ENCODE data around the gene MMAB.

Gene MMAB

DNA sequence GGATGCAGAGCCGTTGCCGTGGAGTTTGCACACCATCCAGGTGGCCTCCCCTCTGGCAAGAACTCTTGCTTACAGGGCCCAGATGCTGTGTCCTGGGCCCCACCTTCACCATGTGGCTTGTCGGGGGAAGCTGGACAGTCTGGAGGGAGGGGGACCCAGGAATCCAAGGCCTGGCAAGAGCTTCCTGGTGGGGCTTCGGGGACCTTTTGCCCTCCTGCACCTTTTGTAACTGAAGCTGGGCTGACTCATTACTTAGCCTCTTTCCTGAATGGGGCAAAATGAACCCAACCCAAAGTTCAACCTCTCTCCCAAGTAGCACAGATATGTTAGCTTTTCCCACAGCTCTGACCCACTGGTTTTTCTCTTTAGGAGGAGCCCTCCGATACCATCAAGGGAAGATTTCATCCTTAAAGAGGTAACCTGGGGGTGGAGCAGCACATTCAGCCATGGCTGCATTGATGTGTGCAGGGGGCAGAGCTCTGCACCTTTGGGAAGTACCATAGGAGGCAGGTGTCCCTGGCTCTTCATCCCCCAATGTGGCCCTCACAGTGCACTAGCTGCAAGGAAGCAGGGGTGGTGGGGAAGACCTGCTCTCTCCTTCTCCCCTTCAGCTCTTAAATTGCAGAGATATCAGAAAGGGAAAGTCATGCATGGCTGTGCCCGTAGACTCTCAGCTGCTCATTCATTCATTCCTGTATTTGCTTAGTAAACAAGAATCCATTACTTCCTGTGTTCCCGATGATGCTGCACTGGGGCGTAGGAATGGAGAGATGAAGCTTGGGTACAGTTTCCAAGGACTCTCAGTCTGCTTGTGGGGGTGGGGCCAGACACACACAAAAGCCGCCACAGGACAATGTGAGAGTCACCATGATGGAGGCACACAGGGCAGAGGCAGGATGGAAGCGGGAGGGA, 13.3 kb upstream of the MMAB start:
- no peak for DNase-seq (ENCODE audit: low read depth in 2 of 3, low spot score in 2 of 3)

DNA sequence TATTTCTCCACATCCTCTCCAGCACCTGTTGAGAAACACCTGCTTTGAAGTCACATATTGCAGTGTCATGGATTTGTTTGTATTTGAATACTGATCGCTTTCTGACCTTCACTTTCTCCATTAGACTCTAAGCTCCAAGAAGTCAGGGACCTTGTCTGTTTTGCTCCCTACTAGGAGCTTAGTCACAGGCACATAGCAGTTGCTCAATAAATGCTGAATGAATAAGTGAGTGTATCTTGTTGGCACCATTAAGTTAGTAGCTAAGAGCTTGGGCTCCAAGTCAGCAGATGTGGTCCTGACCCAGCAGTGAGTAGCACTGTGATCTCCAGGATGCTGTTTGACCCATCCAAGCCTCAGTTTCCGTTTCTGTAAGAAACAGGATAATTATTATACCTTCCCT, 10.4 kb upstream of the MMAB start:
- no peak for DNase-seq (ENCODE audit: low read depth in 2 of 3, low spot score in 2 of 3)

DNA sequence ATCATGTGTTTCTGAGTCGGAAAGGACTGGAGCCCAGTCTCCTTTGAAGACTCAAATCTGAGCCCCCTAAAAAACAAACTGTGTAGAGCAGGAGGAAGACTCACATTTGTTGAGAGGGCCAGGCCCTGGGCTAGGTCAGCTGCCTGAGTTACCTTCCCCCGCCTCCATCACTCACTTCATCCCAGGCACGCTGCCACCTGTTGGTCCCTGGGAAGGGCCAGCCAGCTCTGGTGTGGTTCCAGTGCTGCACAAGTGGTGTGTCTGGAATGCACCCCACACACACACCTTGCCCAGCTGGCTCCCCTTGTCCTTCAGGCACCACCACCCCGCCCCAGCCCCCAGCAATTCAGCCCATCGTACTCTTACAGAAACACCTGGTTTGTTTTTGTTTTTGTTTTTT, 9.3 kb upstream of the MMAB start:
- no peak for DNase-seq (ENCODE audit: low read depth in 2 of 3, low spot score in 2 of 3)

DNA sequence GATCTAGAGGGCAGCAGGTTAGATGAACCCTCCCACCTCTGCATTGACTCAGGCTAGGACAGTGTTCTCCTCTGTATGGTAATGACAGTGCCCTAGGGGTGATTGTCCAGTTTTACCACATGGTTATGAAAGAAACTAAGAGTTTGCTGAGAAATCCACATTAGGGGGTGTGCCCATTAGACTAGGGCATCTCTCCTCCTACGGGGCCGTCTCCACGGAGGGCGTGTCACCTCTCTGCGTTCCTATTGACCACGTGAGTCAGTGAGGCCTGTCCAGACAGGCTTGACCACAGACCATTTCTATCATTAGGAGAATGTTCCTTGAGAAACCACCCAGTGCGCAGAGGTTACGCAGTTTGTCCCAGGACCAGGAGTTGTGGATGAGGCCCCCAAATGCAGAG, 8.6 kb upstream of the MMAB start:
- no peak for DNase-seq (ENCODE audit: low read depth in 2 of 3, low spot score in 2 of 3)

DNA sequence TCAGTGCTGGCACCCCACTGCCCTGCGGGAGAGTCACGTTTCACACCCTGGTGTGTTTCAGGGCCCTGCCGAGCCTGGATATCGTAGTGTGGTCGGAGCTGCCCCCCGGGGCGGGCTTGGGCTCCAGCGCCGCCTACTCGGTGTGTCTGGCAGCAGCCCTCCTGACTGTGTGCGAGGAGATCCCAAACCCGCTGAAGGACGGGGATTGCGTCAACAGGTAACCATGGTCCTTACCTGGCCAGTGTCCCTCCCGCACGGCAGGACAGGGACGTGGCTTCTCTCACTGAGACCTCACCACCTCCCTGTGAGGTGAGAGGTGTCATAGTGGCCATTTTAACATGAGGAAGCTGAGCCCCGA, 8.0 kb upstream of the MMAB start:
- DNase-seq (ENCODE audit: low read depth in 2 of 3, low spot score in 2 of 3) = no peak

DNA sequence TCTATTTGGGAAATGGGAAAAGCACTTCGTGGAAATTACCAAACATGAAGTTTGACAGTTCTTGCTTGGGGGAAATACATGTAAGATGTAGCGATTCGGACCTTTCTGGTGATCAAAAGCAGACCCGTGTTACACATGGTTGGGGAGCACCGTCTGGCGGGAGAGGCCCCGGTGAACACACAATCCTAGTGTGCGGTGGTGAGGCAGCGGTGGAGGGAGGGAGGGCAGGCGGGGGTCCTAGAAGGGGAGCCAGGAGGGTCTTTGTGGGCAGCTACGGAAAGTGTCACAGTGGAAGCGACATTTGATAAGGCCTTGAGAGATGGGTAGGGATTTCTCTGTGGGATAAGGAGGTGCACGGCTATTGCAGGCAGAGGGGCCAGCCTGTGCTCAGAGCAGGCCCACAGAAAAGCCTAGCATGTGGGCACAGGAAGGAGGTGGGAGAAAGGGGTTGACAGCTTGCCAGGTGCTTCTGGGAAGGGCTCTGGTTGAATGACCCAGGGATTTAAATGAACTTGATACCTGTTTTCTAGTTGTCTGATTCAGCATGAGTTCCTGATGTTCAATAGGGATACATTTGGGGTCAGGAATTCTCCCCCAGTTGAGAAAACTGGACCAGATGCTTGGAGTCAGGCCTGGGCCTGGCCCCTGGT, 7.5 kb upstream of the MMAB start:
- no peak for DNase-seq (ENCODE audit: low read depth in 2 of 3, low spot score in 2 of 3)

DNA sequence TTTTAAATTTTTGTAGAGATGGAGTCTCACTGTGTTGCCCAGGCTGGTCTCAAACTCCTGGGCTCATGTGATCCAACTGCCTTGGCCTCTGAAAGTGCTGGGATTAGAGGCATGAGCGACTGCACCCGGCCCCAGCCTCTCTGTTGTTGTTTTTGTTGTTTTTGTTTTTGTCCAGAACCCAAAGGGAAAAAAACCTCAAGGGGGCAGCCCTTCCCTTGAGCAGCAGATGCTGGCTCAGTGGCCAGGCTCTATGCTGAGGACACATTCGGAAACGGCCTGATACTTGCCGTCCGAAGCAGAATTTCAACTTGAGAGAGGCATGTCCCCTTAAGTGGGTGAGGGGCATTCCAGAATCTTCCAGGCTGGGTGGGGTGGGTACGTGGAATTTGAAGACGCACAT, 7.0 kb upstream of the MMAB start:
- DNase-seq (ENCODE audit: low read depth in 2 of 3, low spot score in 2 of 3) = no peak

DNA sequence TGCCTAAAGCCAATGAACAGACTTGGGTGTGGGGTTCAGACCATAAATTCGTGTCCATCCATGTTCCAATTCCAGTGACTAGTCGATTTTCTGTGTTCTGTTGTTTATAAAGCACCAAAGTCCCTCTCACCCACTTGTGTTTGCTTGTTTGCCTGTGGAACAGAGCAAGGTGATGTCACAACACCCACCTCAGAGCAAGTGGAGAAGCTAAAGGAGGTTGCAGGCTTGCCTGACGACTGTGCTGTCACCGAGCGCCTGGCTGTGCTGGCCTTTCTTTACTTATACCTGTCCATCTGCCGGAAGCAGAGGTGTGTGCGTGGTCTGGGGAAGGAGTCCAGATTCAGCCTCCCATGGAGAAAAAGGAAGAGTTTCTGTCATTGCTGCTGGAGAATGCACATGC, 6.3 kb upstream of the MMAB start:
- no peak for DNase-seq (ENCODE audit: low read depth in 2 of 3, low spot score in 2 of 3)

DNA sequence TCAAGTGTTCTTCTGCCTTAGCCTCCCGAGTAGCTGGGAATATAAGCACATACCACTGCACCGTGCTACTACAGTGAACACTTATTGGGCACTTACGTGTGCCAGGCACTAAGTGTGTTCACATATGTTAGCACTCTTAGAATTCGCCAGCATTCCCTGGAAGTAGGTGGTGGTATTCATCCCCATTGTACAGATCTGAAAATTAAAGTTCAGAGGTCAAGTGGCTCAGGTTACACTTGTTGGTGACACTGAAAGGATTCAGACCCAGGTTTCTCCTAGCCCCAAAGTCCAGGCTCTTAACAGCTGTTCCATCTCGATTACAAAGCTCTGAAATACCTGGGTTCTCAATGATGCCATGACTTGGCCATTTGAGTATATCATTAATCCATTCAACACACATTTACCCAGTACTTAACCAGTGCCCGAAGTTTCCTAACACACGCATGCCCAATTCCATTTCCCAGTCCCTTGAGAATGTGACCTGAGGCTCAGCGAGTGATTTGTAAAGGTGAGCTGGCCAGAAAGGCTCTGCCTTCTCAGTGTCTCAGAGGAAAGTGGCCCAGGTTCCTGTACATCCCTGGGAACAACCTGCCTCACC, 5.1 kb upstream of the MMAB start:
- no peak for DNase-seq (ENCODE audit: low read depth in 2 of 3, low spot score in 2 of 3)

DNA sequence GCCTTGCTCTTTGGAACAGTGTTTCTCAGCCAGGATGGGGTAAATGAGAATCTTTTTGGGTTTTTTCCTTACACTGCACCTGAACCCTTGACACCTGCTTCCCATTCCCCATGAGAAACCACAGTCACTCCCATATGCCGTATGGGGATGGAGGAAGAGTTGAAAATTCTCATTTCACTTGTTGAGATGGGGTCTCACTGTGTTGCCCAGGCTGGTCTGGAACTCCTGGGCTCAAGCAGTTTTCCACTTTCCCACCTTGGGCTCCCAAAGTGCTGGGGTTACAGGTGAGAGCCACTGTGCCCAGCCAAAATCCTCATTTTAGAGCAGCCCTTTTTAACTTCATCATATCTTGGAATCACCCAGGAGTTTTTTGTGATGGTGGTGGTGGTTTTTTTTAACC, 4.0 kb upstream of the MMAB start:
- DNase-seq (ENCODE audit: low read depth in 2 of 3, low spot score in 2 of 3) = no peak

DNA sequence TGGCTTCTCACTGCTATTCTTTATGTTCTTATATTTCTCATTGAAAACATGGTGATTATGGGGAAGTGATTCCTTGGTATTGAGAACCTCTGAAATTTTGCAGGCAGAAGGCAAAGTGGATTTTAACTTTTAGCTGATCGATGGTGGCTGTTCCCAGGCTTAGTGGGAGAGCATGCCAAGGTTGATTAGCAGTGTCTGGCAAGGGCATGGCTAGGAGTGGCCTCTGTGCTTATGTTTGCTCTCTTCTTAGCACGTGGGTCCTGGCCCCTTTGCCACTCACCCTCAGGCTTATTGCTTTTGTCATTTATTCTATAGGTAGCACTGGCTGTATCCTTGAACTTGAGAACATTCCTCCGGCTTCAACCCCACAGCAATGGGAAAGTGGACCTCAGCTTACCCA, 2.4 kb upstream of the MMAB start:
- no peak for DNase-seq (ENCODE audit: low read depth in 2 of 3, low spot score in 2 of 3)

DNA sequence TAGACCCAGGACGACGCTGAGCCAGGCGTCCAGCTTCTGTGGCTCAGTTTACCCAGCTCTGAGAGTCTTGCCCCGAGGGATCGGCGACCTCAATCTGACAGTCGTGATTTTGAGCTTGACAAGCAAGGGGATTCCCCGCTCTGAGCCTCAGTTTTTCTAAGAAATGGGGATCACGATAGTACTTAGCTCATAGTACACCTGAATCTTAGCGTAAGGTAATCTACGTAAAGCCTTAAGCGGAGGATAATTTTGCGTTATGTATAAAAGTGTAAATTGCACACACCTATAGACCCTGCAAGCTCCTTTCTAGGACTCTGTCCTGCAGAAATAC, 575 bp upstream of the MMAB start:
- no peak for DNase-seq (ENCODE audit: low read depth in 2 of 3, low spot score in 2 of 3)

DNA sequence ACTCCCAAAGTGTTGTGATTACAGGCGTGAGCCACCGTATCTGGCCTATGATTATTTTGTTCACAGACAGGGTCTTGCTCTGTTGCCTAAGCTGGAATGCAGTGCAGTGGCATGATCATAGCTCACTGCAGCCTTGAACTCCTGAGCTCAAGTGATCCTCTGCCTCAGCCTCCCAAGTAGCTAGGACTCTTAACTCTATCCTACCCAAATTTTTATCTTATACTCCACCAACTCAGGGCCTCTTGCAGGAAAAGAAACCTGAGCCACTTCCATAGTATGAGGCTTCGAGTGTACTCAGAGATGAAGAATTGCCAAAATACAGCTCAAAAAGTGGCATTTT, 828 bp downstream of the MMAB start:
- no peak for DNase-seq (ENCODE audit: low read depth in 2 of 3, low spot score in 2 of 3)

DNA sequence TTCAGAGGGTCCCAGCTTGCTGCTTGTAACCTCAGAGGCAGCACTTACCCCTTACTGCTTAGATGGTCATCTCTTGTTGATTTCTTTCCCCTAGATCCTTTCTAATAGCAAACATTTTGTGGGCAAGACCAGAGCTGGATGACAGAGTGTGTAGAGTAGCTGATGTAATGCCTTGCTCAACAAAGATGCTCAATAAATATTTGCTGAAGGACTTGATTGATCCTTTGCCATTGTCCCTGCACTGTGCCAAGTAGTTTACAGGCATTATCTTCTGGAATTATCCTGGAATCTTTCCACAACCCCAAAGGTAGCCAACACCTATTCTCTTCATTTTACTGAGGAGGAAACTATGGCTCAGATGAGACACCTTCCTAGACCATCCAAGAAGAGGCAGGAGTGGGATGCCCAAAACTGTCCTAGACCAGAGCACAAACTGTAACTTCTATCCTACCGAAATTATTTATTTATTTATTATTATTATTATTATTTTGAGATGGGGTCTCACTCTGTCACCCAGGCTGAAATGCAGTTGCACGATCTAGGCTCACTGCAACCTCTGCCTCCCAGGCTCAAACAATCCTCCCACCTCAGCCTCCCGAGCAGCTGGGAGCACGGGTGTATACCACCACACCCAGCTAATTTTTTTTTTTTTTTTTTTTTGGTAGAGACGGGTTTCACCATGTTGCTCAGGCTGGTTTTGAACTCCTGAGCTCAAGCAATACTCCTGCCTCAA, 1.4 kb downstream of the MMAB start:
- DNase-seq (ENCODE audit: low read depth in 2 of 3, low spot score in 2 of 3) = no peak

DNA sequence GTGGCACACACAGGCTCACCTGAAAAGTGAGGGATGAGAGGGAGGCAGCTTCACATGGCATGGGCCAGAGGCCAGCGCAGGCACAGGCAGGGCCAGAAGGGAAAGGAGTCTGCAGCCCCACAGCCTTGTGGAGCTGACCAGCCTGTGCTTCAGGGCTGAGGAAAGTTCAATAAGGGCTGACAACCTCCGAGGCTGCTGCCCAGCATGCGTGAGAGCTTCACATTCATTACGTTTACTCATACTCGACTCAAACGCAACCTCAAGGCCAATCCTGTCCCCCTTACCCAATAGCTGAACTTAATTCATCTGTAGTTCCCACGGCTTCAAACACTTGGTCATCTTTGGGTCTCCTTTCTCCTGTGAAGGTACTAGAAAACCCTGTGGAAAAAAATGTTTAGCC, 4.8 kb downstream of the MMAB start:
- no peak for DNase-seq (ENCODE audit: low read depth in 2 of 3, low spot score in 2 of 3)

DNA sequence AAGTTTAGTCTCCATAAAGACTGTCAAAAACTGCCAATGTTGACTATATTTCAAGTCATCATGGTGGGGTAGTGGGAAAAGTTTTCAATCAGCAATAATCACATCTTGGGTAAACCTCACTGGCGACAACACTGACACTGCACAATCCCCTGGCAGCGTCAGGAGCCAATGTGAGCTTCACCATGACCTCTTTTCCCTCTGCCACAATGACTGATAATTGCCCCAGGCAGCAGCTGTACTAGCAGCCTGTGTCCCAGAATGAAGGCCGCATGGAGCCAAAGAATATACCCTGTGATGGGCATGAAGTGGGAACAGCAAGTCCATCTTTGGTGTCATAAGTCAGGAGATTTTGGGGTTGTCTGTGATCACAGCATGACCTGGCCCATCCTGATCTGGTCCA, 5.3 kb downstream of the MMAB start:
- DNase-seq (ENCODE audit: low read depth in 2 of 3, low spot score in 2 of 3) = no peak

DNA sequence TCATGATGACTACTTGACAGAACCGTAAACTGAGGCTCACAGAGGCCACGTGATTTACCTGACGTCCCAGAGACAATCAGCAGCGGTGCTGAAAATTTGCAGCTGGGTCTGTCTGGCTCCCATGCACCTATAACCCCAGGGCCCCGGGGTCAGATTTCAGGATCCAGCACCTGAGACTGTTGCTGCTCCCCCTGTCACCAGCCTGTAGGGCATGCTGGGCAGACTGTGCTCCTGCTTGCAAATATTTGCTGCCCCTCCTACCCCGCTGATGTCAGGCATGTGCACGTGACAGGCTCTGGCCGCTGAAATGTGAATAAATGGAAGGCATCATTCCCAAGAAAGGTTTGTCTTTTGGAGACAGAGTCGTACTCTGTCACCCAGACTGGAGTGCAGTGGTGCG, 6.0 kb downstream of the MMAB start:
- DNase-seq (ENCODE audit: low read depth in 2 of 3, low spot score in 2 of 3) = no peak

DNA sequence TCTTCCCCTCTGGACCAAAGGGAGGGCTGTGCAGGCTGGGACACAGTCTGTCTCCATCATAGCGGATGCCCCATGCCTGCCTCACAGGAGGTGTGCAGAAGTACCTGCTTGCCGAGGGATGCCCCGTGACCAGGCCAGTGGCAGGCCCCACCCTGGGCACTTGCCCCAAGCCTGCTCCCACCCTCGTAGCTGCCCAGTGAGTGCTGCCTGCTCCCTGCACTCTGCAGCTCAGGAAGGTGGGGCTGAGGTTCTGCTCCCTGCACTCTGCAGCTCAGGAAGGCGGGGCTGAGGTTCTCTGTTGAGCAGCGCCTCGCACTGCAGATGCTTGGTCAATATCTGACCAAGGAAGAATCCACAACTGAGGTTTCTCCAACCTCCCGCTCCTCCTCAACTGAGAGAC, 6.9 kb downstream of the MMAB start:
- DNase-seq (ENCODE audit: low read depth in 2 of 3, low spot score in 2 of 3) = no peak

DNA sequence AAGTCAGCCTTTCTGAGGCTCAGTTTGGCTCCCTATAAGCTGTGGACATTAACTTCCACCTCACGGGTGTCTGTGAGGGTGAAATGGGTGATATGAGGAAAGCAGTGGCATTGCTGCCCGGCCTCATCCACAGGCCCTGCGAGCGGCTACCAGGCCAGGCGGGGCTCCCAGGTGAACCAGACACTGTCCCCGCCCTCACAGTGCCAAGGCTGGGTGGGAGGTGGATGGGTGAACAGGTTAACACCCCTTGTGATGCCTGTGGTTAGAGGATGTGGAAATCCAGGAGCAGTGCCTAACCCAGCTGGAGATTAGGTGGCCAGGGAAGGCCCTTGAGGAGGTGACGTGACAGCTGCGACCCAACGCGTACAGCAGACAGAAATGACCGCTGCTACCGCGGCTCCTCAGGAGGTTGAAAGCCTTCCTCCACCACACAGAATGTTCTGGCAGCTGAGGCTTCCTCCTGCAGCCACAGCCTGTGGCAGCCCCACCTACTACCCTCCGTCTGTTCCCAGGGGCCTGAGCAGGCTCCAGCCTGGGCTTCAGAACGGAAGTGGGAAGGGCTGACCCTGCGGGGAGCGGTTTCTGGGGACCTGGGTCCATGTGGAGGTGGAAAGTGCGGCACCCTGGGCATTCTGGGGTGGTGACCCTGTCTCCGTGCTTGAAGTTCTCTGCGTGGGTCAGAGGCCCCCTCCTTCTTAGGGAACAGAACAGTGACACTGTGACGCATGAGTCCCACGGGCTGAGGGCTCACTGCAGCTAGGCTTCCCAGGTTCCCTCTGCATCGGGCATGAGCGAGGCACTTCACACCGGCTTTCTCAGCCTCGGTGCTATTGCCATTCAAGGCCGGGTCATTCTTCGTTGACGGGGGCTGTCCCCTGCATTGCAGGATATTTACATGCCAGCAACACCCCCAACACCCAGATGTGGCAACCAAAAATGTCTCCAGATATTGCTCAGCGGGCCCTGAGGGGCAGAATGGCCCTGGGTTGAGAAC, 9.7 kb downstream of the MMAB start:
- no peak for DNase-seq (ENCODE audit: low read depth in 2 of 3, low spot score in 2 of 3)

DNA sequence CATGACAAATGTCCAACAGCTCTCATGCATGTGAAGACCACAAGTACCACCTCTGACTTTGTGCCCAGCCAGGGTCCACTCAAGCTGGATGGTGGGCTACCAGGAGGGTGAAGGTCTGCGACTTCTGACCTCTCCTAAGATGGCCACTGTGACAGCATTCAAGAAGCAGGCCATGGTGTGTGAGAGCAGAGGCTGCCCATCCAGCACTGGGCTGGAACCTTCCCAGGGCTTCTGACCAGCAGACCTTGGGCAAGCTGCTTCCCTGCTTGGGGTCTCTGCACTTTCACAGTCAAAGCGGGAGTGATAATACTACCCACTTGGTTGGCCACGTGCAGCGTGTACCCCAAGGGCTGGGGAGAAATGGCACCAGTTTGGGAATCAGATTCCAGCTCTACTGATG, 10.4 kb downstream of the MMAB start:
- DNase-seq (ENCODE audit: low read depth in 2 of 3, low spot score in 2 of 3) = no peak

DNA sequence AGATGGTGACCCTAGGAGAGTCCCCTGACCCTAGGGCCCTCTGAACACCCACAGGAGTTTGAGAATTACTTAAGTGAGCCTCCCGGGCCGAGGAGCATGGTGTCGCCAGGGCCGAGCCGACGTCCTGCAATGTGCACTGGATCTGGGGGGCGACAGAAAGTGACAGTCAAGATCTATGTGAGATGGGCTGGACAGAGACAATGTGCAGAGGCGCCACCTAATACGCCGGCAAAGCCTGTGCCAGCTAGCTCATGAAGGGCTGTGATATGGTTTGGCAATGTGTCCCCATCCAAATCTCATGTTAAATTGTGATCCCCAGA, 11.6 kb downstream of the MMAB start:
- no peak for DNase-seq (ENCODE audit: low read depth in 2 of 3, low spot score in 2 of 3)

Data from activated CD8-positive, alpha-beta memory T cell treated with anti-CD3 and anti-CD28 coated beads for 48 hours (primary cell).